A673 (cell line): Measurements from ENCODE around the gene TTI1. TPM values are rescaled to one million over a fixed set of nuclear protein-coding genes. Genes with fewer than 3 reads are reported as not detected.

Experiments
- BruUV-seq: library from RNA; stranded (reverse); fragments of 400-500 nt; replicated peaks from 2 replicates; lab custom pipeline; 2021; lab: Mats Ljungman, UMichigan
- CTCF ChIA-PET: fragments of 300-600 bp; sonication (Branson Sonifier 250); formaldehyde crosslinking; loops from one replicate; lab custom pipeline; 2022; ENCODE audit warnings: antibody characterized with exemption; lab: Charles Lee
- POLR2A ChIA-PET: fragments of 300-600 bp; sonication (Branson Sonifier 250); formaldehyde crosslinking; loops from one replicate; lab custom pipeline; 2022; ENCODE audit warnings: antibody characterized with exemption; ENCODE audit not compliant: low non-redundant PET; lab: Charles Lee
- DNase-seq: peaks from one replicate; pipeline ENCODE4 v3.0.0-alpha.2; 2015; ENCODE audit warnings: low spot score
- H3K27ac ChIP-seq: fragments of 200-600 bp; sonication (generic); 2 replicates; pipeline ENCODE4 v1.5.1; 2016; ENCODE audit warnings: mixed run types, low read depth, mild to moderate bottlenecking, mixed read lengths, antibody characterized with exemption, low read length; ENCODE audit not compliant: poor library complexity, severe bottlenecking
- H3K27me3 ChIP-seq: fragments of 200-600 bp; sonication (generic); replicated peaks from 2 replicates; pipeline ENCODE4 v1.6.1; 2017; ENCODE audit warnings: mixed run types, low read depth, mild to moderate bottlenecking, mixed read lengths, antibody characterized with exemption, low read length; ENCODE audit not compliant: insufficient read depth, poor library complexity
- H3K36me3 ChIP-seq: fragments of 200-600 bp; sonication (generic); 2 replicates; pipeline ENCODE4 v1.6.1; 2016; ENCODE audit warnings: mixed run types, mild to moderate bottlenecking, mixed read lengths, antibody characterized with exemption, low read length; ENCODE audit not compliant: insufficient read depth, poor library complexity, severe bottlenecking
- H3K4me1 ChIP-seq: fragments of 200-600 bp; sonication (generic); 2 replicates; pipeline ENCODE4 v1.6.1; 2017; ENCODE audit warnings: mixed run types, mild to moderate bottlenecking, mixed read lengths, antibody characterized with exemption, low read length; ENCODE audit not compliant: insufficient read depth, poor library complexity, severe bottlenecking
- H3K4me3 ChIP-seq: fragments of 200-600 bp; sonication (generic); 2 replicates; pipeline ENCODE4 v1.5.1; 2016; ENCODE audit warnings: low read depth, mixed run types, mild to moderate bottlenecking, mixed read lengths, low read length; ENCODE audit not compliant: poor library complexity, severe bottlenecking
- H3K9me3 ChIP-seq: fragments of 200-600 bp; sonication (generic); 2 replicates; pipeline ENCODE4 v1.6.1; 2016; ENCODE audit warnings: mixed run types, low read depth, mild to moderate bottlenecking, mixed read lengths, antibody characterized with exemption, low read length; ENCODE audit not compliant: poor library complexity, severe bottlenecking
- CTCF ChIP-seq: fragments of 300-800, 200-600 bp; sonication (generic); conservative IDR thresholded peaks from 2 replicates; pipeline ENCODE4 v1.5.1; 2017; ENCODE audit warnings: low read depth, mild to moderate bottlenecking, antibody characterized with exemption, low read length, moderate library complexity, mixed read lengths
- EZH2 ChIP-seq: fragments of 200-600 bp; sonication (generic); IDR thresholded peaks from 2 replicates; pipeline ENCODE4 v1.6.1; 2017; ENCODE audit warnings: borderline replicate concordance, low read depth, mild to moderate bottlenecking, mixed read lengths, antibody characterized with exemption, low read length; ENCODE audit not compliant: poor library complexity, severe bottlenecking
- intact Hi-C: fragments of 100-400 bp; cut with micrococcal nuclease; formaldehyde crosslinking; loops from one replicate; pipeline ENCODE4 v1.10.0; 2022; ENCODE audit not compliant: unreplicated experiment
- total RNA-seq: library from RNA; stranded (reverse); gene quantifications from 2 replicates; pipeline ENCODE4 v1.2.3, GENCODE V29; 2021

The TTI1 gene
- total RNA-seq, 1 experiment from 2014 or later: 40.3 TPM

GRCh38 chr20:38034108-38034649 lies 923 bp upstream of the TTI1 start:
- intact Hi-C loops: no loop called here
- CTCF ChIA-PET: no interaction called here
- peak overlapping the region; percentile 97 for H3K27ac ChIP-seq
- H3K9me3 ChIP-seq: no peaks in the 10 kb centered on the region
- peaks cover 4% of the 10 kb centered on the region for H3K36me3 ChIP-seq
- POLR2A ChIA-PET: interaction anchor here (0.5 kb wide), 1 partner anchor 15 kb away, joined by 6 read pairs; no protein-coding TSS in a partner anchor
- peaks cover 14% of the 10 kb centered on the region for H3K4me1 ChIP-seq
- DNase-seq: no peak
- peak overlapping the region; percentile 93 for H3K4me3 ChIP-seq
- TF ChIP-seq EZH2: no peak
- TF ChIP-seq CTCF: no peak
- no TSS peak for BruUV-seq
- no peaks in the 10 kb centered on the region for H3K27me3 ChIP-seq

GRCh38 chr20:38032585-38033329 lies 499 bp downstream of the TTI1 start:
- H3K9me3 ChIP-seq: no peaks in the 10 kb centered on the region
- H3K27me3 ChIP-seq: no peaks in the 10 kb centered on the region
- ChIA-PET CTCF (interaction anchor here (1.4 kb wide), 1 partner anchor 25 kb away, joined by 5 read pairs; no protein-coding TSS in a partner anchor), POLR2A (no interaction called here)
- H3K27ac ChIP-seq: peak overlapping the region; percentile 97
- peaks cover 4% of the 10 kb centered on the region for H3K36me3 ChIP-seq
- peaks cover 14% of the 10 kb centered on the region for H3K4me1 ChIP-seq
- no peak for TF ChIP-seq CTCF
- TF ChIP-seq EZH2: no peak
- H3K4me3 ChIP-seq: peak overlapping the region; percentile 93
- TSS peak; percentile 70 for BruUV-seq
- no peak for DNase-seq
- intact Hi-C loops: no loop called here

GRCh38 chr20:38031957-38032356 lies 1.3 kb downstream of the TTI1 start:
- no TSS peak for BruUV-seq
- no peaks in the 10 kb centered on the region for H3K9me3 ChIP-seq
- H3K4me3 ChIP-seq: peak overlapping the region; percentile 93
- TF ChIP-seq EZH2 (no peak), CTCF (no peak)
- no peaks in the 10 kb centered on the region for H3K27me3 ChIP-seq
- no peak overlapping the region for H3K27ac ChIP-seq
- DNase-seq: no peak
- POLR2A ChIA-PET: no interaction called here
- intact Hi-C loops: no loop called here
- peaks cover 14% of the 10 kb centered on the region for H3K4me1 ChIP-seq
- CTCF ChIA-PET: interaction anchor here (1.4 kb wide), 1 partner anchor 26 kb away, joined by 5 read pairs; no protein-coding TSS in a partner anchor
- peaks cover 4% of the 10 kb centered on the region for H3K36me3 ChIP-seq
